ENCODE data around the gene TACC3. TPM values are rescaled to one million over a fixed set of nuclear protein-coding genes. Genes with fewer than 3 reads are reported as not detected.

TACC3 gene
- total RNA-seq, 1 donor from 2014 or later: 91.4 TPM

DNA sequence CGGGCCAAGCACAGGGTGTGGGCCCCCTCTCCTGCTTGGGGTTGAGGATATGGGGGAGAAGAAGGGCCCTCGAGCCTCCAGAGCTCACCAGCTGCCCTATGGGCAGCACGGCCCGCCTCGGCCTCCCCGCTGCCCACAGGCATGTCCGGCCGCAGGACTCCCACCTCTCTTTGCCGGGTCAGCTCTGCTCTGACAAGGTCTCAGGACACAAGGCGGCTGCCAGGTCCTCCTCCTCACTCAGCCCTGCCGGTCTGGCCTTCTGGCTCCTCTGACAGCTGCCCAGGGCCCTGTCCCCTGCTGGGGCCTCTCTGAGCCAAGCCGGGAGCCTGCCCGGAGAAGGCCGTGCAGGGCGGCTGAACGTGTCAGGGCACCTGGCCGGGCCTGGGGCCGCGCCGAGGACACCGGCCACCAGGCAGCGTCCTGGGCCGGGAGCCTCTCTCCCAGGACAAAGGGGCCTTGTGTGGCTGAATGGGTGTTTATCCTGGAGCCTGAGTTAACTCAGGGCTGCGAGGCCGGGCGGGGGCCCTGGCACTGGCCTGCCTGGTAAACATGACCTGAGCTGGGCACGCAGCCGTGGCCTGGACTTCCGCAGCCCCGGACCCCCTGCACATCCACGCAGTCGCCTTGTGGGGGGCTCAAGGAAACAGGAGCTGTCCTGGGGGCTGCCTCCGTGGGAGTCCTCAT is 25.7 kb downstream of the TACC3 start:
- Mint-ChIP-seq H3K9me3 (no peaks in the 10 kb centered on the region), H3K4me3 (no peak overlapping the region), H3K36me3 (peaks cover 4% of the 10 kb centered on the region), H3K27me3 (no peaks in the 10 kb centered on the region), H3K4me1 (ENCODE audit: unreplicated experiment) (no peaks in the 10 kb centered on the region), H3K27ac (no peak overlapping the region)
- no peak for DNase-seq (ENCODE audit: extremely low spot score, unreplicated experiment)
- TF ChIP-seq, protein P1, sequence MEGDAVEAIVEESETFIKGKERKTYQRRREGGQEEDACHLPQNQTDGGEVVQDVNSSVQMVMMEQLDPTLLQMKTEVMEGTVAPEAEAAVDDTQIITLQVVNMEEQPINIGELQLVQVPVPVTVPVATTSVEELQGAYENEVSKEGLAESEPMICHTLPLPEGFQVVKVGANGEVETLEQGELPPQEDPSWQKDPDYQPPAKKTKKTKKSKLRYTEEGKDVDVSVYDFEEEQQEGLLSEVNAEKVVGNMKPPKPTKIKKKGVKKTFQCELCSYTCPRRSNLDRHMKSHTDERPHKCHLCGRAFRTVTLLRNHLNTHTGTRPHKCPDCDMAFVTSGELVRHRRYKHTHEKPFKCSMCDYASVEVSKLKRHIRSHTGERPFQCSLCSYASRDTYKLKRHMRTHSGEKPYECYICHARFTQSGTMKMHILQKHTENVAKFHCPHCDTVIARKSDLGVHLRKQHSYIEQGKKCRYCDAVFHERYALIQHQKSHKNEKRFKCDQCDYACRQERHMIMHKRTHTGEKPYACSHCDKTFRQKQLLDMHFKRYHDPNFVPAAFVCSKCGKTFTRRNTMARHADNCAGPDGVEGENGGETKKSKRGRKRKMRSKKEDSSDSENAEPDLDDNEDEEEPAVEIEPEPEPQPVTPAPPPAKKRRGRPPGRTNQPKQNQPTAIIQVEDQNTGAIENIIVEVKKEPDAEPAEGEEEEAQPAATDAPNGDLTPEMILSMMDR (conservative IDR thresholded peaks at IDR 0.05): no peak

DNA sequence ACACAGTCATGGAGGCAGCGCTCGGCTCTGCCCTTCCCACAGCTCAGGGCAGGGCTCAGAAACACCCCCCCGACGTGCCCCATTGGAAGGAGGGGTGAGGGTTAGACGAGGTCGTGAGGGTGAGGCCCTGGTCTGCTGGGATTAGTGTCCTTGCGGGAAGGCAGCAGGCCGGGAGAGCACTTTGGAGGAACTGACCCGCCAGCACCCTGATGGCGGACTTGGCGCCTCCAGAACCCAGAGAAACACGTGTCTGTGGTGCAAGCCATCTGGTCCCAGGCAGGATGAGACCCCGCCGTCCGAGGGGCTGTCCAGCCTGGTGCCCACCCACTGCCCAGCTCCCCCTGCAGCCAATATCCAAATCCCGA is 26.3 kb downstream of the TACC3 start:
- Mint-ChIP-seq H3K4me3 (no peak overlapping the region), H3K27ac (no peak overlapping the region), H3K27me3 (no peaks in the 10 kb centered on the region), H3K9me3 (no peaks in the 10 kb centered on the region), H3K4me1 (ENCODE audit: unreplicated experiment) (no peaks in the 10 kb centered on the region), H3K36me3 (peaks cover 4% of the 10 kb centered on the region)
- no peak for DNase-seq (ENCODE audit: extremely low spot score, unreplicated experiment)
- TF ChIP-seq, protein P1 (conservative IDR thresholded peaks at IDR 0.05): no peak

DNA sequence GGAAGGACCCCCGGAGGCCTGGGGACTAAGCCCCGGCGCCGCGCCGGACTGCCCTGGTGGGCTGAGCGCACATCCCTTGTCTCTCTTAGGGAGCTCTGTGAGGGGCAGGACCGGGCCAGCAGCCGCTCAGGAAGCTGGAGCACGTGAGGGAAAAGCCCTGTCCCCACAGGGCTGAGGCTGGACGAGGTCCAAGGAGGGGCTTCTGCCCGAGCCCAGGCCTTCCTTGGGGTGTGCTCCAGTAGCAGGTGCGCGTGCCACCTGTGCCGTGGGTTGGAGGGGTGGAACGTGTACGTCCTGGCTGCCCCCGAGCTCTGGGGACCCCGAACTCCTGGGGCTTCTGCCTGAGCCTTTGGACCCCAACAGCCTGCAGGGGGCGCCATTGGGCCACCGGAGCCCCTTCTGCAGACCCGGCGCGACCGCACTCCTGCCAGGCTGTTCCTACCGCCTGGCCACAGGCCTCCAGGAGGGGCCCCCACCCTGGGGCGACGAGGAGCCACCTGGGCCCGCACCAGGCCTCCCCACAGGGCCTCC is 27.2 kb downstream of the TACC3 start:
- Mint-ChIP-seq H3K4me1 (ENCODE audit: unreplicated experiment) (no peaks in the 10 kb centered on the region), H3K9me3 (no peaks in the 10 kb centered on the region), H3K27ac (no peak overlapping the region), H3K4me3 (no peak overlapping the region), H3K27me3 (no peaks in the 10 kb centered on the region), H3K36me3 (peaks cover 4% of the 10 kb centered on the region)
- TF ChIP-seq, protein P1 (conservative IDR thresholded peaks at IDR 0.05): peak; percentile 96
- DNase-seq (ENCODE audit: extremely low spot score, unreplicated experiment): peak; percentile 91

DNA sequence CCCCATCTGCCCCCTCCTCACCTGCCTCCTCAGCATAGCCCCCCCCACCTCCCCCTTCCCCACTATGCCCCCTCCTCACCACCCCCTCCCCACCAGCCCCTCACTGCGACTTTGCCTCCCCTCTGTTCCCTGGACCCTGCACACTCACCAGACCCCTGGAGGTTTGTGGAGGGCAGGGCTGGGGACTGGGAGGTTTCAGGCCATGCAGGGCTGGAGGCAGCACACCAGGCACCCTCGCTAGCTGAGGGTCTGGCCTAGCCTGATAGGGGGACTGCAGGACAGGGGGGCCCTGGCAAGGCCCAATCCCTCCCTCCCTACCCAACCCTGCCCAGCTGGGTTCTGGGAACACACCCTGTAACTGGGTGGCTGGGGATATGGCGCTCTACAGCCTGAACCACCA is 28.0 kb downstream of the TACC3 start:
- Mint-ChIP-seq H3K4me1 (ENCODE audit: unreplicated experiment) (no peaks in the 10 kb centered on the region), H3K9me3 (no peaks in the 10 kb centered on the region), H3K4me3 (no peak overlapping the region), H3K27ac (no peak overlapping the region), H3K27me3 (no peaks in the 10 kb centered on the region), H3K36me3 (peaks cover 4% of the 10 kb centered on the region)
- TF ChIP-seq, protein P1 (conservative IDR thresholded peaks at IDR 0.05): no peak
- no peak for DNase-seq (ENCODE audit: extremely low spot score, unreplicated experiment)

DNA sequence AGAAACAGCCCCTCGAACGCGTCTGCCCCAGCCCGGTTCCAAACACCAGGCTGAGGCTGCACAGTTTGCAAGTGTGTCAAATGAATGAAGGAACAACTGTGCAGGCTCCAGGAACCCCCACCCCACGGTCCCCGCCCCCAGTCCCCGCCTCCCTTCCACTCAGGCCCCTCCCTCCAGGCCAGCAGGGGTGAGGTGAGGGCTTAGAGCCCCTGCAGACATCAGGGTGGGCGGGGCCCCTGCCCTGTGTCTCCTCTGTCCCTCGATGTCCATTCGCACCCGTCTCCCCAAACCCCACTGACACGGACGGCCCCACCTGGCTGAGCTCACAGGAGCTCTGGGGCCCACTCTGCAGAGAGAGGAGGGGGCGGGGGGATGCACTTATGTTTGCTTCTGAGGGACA is 28.5 kb downstream of the TACC3 start:
- peaks cover 3% of the 10 kb centered on the region for H3K36me3 Mint-ChIP-seq
- TF ChIP-seq, protein P1 (conservative IDR thresholded peaks at IDR 0.05): no peak
- no peaks in the 10 kb centered on the region for H3K9me3 Mint-ChIP-seq
- H3K4me1 Mint-ChIP-seq (ENCODE audit: unreplicated experiment): no peaks in the 10 kb centered on the region
- DNase-seq (ENCODE audit: extremely low spot score, unreplicated experiment): no peak
- no peak overlapping the region for H3K4me3 Mint-ChIP-seq
- H3K27ac Mint-ChIP-seq: no peak overlapping the region
- H3K27me3 Mint-ChIP-seq: no peaks in the 10 kb centered on the region

All from type B pancreatic cell (in vitro differentiated cells).